Uterus (tissue), 4 donors: ENCODE results near the gene PRR30. TPM values are rescaled to one million over a fixed set of nuclear protein-coding genes. Genes with fewer than 3 reads are reported as not detected.

Experiments
- DNase-seq, 2 donors: peaks; one replicate each; pipeline ENCODE4 v3.0.0-alpha.2; 2019 to 2020
- H3K27ac ChIP-seq, 2 donors: fragments of 200-600 bp; sonication (generic); 1 replicate in 1 of 2; 2 replicates in 1 of 2; pipeline ENCODE4 v1.5.1; 2016 to 2018
- H3K27me3 ChIP-seq, 2 donors: fragments of 200-600 bp; sonication (generic); one replicate each; pipeline ENCODE4 v1.5.1; 2018 to 2019; ENCODE audit warnings: control low read depth in 1 of 2
- H3K36me3 ChIP-seq, 2 donors: fragments of 200-600 bp; sonication (generic); one replicate each; pipeline ENCODE4 v1.5.1; 2019; ENCODE audit warnings: control low read depth in 1 of 2
- H3K4me1 ChIP-seq, 2 donors: fragments of 200-600 bp; sonication (generic); one replicate each; pipeline ENCODE4 v1.5.1; 2018 to 2019; ENCODE audit warnings: control low read depth in 1 of 2
- H3K4me3 ChIP-seq, 2 donors: fragments of 200-600 bp; sonication (generic); 1 replicate in 1 of 2; 2 replicates in 1 of 2; pipeline ENCODE4 v1.5.1; 2018 to 2019; ENCODE audit warnings: mild to moderate bottlenecking in 1 of 2
- H3K9me3 ChIP-seq, 2 donors: fragments of 200-600 bp; sonication (generic); one replicate each; pipeline ENCODE4 v1.5.1; 2019; ENCODE audit warnings: control low read depth in 1 of 2
- CTCF ChIP-seq, 4 experiments: fragments of 200-600 bp in 2 of 4; fragments of 450-650 bp in 2 of 4; sonication (generic) in 2 of 4; IDR thresholded peaks; one replicate each; pipeline ENCODE4 v1.5.1; 2016 to 2019; ENCODE audit warnings: antibody characterized with exemption in 4 of 4, mild to moderate bottlenecking in 2 of 4, moderate library complexity in 1 of 4
- POLR2A ChIP-seq, 2 donors: fragments of 450-650 bp; IDR thresholded peaks; one replicate each; pipeline ENCODE4 v1.6.1; 2016; ENCODE audit warnings: antibody characterized with exemption in 2 of 2, mild to moderate bottlenecking in 1 of 2, moderate library complexity in 1 of 2
- intact Hi-C: fragments of 100-400 bp; cut with DNase I; formaldehyde crosslinking; loops from one replicate; pipeline ENCODE4 v1.15.1; 2023; ENCODE audit warnings: low total_unique reads
- total RNA-seq, 4 donors: library from RNA; depleted of rRNA in 3 of 4; stranded (reverse); fragments of >200 nt in 3 of 4; gene quantifications; one replicate each; pipeline versions ENCODE4 v1.1.0 to v1.2.4, GENCODE V29; 2014 to 2023
- donor health status: DM: yes; HTN: yes; CAD: no.

Gene PRR30
- total RNA-seq, 4 donors from 2014 or later, result not detected

DNA sequence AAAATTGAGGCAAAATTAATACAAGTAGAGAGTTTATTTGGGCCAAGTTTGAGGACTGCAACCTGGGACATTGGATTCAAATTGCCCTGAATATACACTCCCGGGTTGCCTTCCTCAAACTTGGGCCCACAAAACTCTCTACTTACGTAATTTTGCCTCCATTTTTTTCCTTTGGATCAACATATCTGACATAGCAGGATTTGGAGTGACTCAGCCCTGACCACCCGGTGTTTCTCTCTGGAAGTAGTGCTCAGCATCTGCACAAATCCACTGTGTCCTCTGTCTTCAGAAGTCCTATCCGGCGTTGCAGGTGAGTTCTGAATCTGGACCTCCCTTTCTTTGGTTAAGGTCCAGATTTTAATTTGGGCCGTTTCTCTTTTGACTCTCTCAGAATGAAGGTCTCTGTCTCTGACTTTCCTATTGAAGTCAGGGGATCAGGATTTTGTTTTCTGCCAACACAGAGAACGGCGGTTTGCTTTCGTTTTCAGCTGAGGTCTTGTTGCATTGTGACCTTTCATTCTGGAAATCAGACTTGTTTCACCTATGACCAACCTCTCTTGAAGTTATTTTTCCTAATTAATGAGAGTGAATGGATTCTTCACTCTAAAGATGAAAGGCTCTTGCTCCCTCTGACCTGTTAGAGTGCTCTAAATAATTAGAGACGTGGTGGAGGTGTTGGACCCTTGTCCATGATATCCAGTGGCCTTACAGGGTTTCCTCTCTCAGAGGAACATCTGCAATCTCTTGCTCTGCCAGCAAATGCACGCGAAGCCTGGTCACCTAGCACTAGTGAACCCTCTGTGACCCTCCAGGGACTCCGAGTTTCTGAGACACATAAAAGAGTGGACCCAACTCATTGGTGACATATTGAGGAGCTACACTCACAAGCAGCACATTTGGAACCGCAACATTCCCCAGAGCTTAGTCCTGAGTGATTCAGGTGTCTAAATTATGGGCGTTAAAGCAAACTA is 23.2 kb upstream of the PRR30 start:
- intact Hi-C loops, result no loop called here
- H3K27ac ChIP-seq, result no peak overlapping the region
- H3K27me3 ChIP-seq, result no peaks in the 10 kb centered on the region
- no peak for DNase-seq
- TF ChIP-seq CTCF (IDR thresholded peaks at IDR 0.05) (no peak), POLR2A (IDR thresholded peaks at IDR 0.05) (no peak)
- H3K4me1 ChIP-seq, result no peaks in the 10 kb centered on the region
- H3K4me3 ChIP-seq, result no peak overlapping the region
- no peaks in the 10 kb centered on the region for H3K36me3 ChIP-seq
- no peaks in the 10 kb centered on the region for H3K9me3 ChIP-seq

- no peaks in the 10 kb centered on the region for H3K9me3 ChIP-seq
- DNase-seq, result no peak
- peaks cover under 1 to 2% of the 10 kb centered on the region in 2 donors for H3K4me1 ChIP-seq
- intact Hi-C loops, result no loop called here
- H3K4me3 ChIP-seq, result no peak overlapping the region
- no peaks in the 10 kb centered on the region for H3K27me3 ChIP-seq
- no peak for TF ChIP-seq POLR2A (IDR thresholded peaks at IDR 0.05)
- TF ChIP-seq CTCF (IDR thresholded peaks at IDR 0.05), result no peak
- no peak overlapping the region for H3K27ac ChIP-seq
- H3K36me3 ChIP-seq, result no peaks in the 10 kb centered on the region
Observed at GRCh38 chr2:27160191-27160590, 21.0 kb upstream of the PRR30 start.

GRCh38 chr2:27159271-27159670 is 20.1 kb upstream of the PRR30 start:
- Histone ChIP-seq H3K36me3 (no peaks in the 10 kb centered on the region), H3K27ac (peak overlapping the region in 1 of 2 donors; percentile 62), H3K4me1 (peaks cover 4 to 6% of the 10 kb centered on the region in 2 donors), H3K4me3 (no peak overlapping the region), H3K9me3 (no peaks in the 10 kb centered on the region), H3K27me3 (no peaks in the 10 kb centered on the region)
- TF ChIP-seq POLR2A (IDR thresholded peaks at IDR 0.05) (no peak), CTCF (IDR thresholded peaks at IDR 0.05) (no peak)
- no peak for DNase-seq
- intact Hi-C loops, result no loop called here

GRCh38 chr2:27158468-27158867 is 19.3 kb upstream of the PRR30 start:
- no peaks in the 10 kb centered on the region for H3K9me3 ChIP-seq
- no peaks in the 10 kb centered on the region for H3K36me3 ChIP-seq
- TF ChIP-seq POLR2A (IDR thresholded peaks at IDR 0.05) (no peak), CTCF (IDR thresholded peaks at IDR 0.05) (no peak)
- intact Hi-C loops, result no loop called here
- no peak overlapping the region for H3K4me3 ChIP-seq
- H3K27ac ChIP-seq, result peak overlapping the region in 1 of 2 donors; percentile 62
- no peak for DNase-seq
- H3K4me1 ChIP-seq, result peaks cover 4 to 6% of the 10 kb centered on the region in 2 donors
- no peaks in the 10 kb centered on the region for H3K27me3 ChIP-seq

DNA sequence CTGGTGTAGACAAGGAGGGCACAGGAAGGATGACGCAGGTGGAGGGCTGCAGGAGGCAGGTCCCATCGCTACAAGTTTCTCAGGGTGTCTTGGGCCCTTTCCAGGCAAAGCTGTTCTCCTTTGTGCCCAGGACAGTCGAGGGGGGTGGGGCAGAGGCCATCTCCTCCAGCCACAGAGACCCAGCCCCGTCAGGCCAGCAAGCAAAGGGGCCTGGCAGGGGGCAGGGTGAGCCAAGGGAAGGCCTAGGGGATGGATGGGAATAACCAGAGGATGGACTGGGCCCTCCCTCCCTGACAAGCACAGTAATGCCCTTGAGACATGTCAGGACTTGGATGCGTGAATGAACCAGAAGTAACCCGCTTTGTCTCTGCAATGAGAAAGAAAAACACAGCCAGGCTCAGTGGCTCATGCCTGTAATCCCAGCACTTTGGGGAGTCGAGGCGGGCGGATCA is 15.9 kb upstream of the PRR30 start:
- Histone ChIP-seq H3K4me3 (no peak overlapping the region), H3K4me1 (peaks cover 4 to 11% of the 10 kb centered on the region in 2 donors), H3K27me3 (no peaks in the 10 kb centered on the region), H3K36me3 (no peaks in the 10 kb centered on the region), H3K27ac (peak overlapping the region; percentile 92 to 93), H3K9me3 (no peaks in the 10 kb centered on the region)
- no peak for TF ChIP-seq POLR2A (IDR thresholded peaks at IDR 0.05)
- no peak for TF ChIP-seq CTCF (IDR thresholded peaks at IDR 0.05)
- DNase-seq, result peak in 1 of 2 donors; percentile 49
- intact Hi-C loops, result no loop called here
